ENCODE results near the gene TEX11. TPM values are rescaled to one million over a fixed set of nuclear protein-coding genes. Genes with fewer than 3 reads are reported as not detected.

Gene TEX11
- total and polyA plus RNA-seq, 2 experiments from 2014 or later: 0.60 to 1.0 TPM

- Histone ChIP-seq H4K20me1 (replicated peaks; ENCODE audit: insufficient read depth) (no peaks in the 10 kb centered on the region), H3K27ac (ENCODE audit: low read depth) (no peak overlapping the region), H3K36me3 (ENCODE audit: insufficient read depth) (no peaks in the 10 kb centered on the region), H2AFZ (no peak overlapping the region), H3K4me2 (no peak overlapping the region), H3F3A (replicated peaks; ENCODE audit: low read depth) (no peaks in the 10 kb centered on the region), H3K79me2 (replicated peaks; ENCODE audit: insufficient read depth) (no peaks in the 10 kb centered on the region), H3K4me3 (no peak overlapping the region), H3K27me3 (ENCODE audit: insufficient read depth) (no peaks in the 10 kb centered on the region), H3K9me2 (ENCODE audit: insufficient read depth) (no peaks in the 10 kb centered on the region), H3K4me1 (ENCODE audit: insufficient read depth) (no peaks in the 10 kb centered on the region)
- no peaks in the 10 kb centered on the region for H3K4me1 Mint-ChIP-seq
- peaks cover 14% of the 10 kb centered on the region for H3K9me3 Mint-ChIP-seq
- peaks cover 4% of the 10 kb centered on the region; the same call in 2 of the 3 replicates for H3K36me3 Mint-ChIP-seq (ENCODE audit: low read depth)
- H3K27ac Mint-ChIP-seq: no peak overlapping the region
- DNase-seq (ENCODE audit: low spot score) (no peak), ATAC-seq (no peak)
- H3K27me3 Mint-ChIP-seq (ENCODE audit: insufficient read depth, low read depth, poor library complexity): no peaks in the 10 kb centered on the region
- H3K4me3 Mint-ChIP-seq: no peak overlapping the region
- no peak for TF ChIP-seq ZNF331 (CRISPR knock-in tag; IDR thresholded peaks at IDR 0.05; ENCODE audit: low read depth)
- no peak for TF ChIP-seq REST (IDR thresholded peaks at IDR 0.05; ENCODE audit: unreplicated experiment)
- TF ChIP-seq NANOG (IDR thresholded peaks at IDR 0.05; ENCODE audit: borderline replicate concordance): no peak
- no peak for TF ChIP-seq CREB1 (CRISPR knock-in tag; IDR thresholded peaks at IDR 0.05; ENCODE audit: low read depth)
- TF ChIP-seq CTCF (conservative IDR thresholded peaks at IDR 0.05; ENCODE audit: low read depth in 2 of 2): no peak
- TF ChIP-seq STAT1 (IDR thresholded peaks at IDR 0.05; ENCODE audit: unreplicated experiment): no peak
- TF ChIP-seq ETS1 (IDR thresholded peaks at IDR 0.05): no peak
- TF ChIP-seq JUNB (IDR thresholded peaks at IDR 0.05; ENCODE audit: unreplicated experiment): no peak
- no peak for TF ChIP-seq ZNF114 (CRISPR knock-in tag; IDR thresholded peaks at IDR 0.05)
- no peak for TF ChIP-seq ZNF462 (CRISPR knock-in tag; IDR thresholded peaks at IDR 0.05)
- no peak for TF ChIP-seq EZH2 (IDR thresholded peaks at IDR 0.05; ENCODE audit: low read depth, unreplicated experiment)
- TF ChIP-seq POLR2AphosphoS5 (IDR thresholded peaks at IDR 0.05; ENCODE audit: low read depth): no peak
- TF ChIP-seq EZH2phosphoT487 (IDR thresholded peaks at IDR 0.05; ENCODE audit: unreplicated experiment): no peak
Observed at GRCh38 chrX:70525733-70526132, 382.8 kb downstream of the TEX11 start.
